Activated naive CD4-positive, alpha-beta T cell treated with anti-CD3 and anti-CD28 coated beads, Interleukin-2, amount 50 U/mL, for 72 hours (primary cell): Measurements from ENCODE around the gene AK2. TPM values are rescaled to one million over a fixed set of nuclear protein-coding genes. Genes with fewer than 3 reads are reported as not detected.

Source experiments
- ATAC-seq, 2 donors: fragments of 150-1000 bp; cut with Tn5 transposase; 2 replicates each; pipeline ENCODE4 v1.10.0; 2021; ENCODE audit warnings: mild to moderate bottlenecking in 2 of 2, moderate library complexity in 2 of 2
- DNase-seq, 2 donors: peaks; one replicate each; pipeline ENCODE4 v3.0.0; 2021 to 2022; ENCODE audit warnings: low spot score in 2 of 2
- H3K27ac Mint-ChIP-seq, 2 donors: one replicate each; pipeline ENCODE4 v1.8.0; 2022; ENCODE audit warnings: mild to moderate bottlenecking in 2 of 2, mixed read lengths in 2 of 2
- H3K36me3 Mint-ChIP-seq, 2 donors: one replicate each; pipeline ENCODE4 v1.8.0; 2022; ENCODE audit warnings: mixed read lengths in 2 of 2
- H3K9me3 Mint-ChIP-seq, 2 donors: one replicate each; pipeline ENCODE4 v1.8.0; 2022; ENCODE audit warnings: mixed read lengths in 2 of 2
- total RNA-seq, 2 donors: library from RNA; stranded (reverse); gene quantifications; one replicate each; pipeline ENCODE4 v1.2.3, GENCODE V29; 2022

The AK2 gene
- total RNA-seq, 2 donors from 2014 or later = 257 to 425 TPM

DNA sequence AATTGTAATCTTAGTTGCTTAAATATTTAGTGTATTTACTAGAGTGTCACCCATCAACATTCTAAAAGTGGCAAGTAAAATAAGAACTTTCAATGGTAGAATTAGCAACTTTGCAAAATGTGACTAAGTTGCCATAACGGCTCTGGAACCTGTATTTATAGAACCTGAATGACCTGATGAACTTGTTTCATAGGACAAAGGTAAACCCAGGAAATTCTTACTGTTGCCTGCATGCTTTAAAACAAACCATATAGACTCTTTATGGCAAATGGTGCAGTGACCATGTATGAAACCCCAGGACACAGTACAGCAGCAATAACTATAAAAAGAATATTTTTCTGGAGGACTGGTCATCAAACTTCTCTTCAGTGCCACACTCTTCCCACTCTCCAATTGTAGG is 22.9 kb downstream of the AK2 start:
- Mint-ChIP-seq H3K36me3 (peaks cover 31 to 52% of the 10 kb centered on the region in 2 donors), H3K27ac (peak overlapping the region in 1 of 2 donors; percentile 1), H3K9me3 (no peaks in the 10 kb centered on the region)
- ATAC-seq (no peak), DNase-seq (no peak)

DNA sequence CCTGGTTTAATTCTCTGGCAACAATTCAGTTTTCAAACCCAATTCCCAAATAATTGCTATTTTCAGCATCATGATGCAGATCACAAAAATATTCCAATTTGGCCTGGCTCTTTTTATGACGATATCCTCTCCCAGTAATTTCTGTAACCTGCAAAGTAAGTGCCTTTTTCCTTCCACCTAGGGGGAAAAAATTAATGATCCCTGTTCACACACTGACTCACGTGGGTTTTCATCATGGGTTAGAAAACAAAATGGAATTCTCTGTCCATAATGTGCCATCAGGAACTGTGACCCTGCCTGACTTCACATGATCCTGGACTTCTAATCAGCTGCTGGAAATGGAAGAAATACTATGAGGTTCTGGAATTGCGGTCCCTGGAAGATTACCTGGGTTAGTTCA is 24.5 kb downstream of the AK2 start:
- peak overlapping the region; percentile 45 to 68 for H3K27ac Mint-ChIP-seq
- no peaks in the 10 kb centered on the region for H3K9me3 Mint-ChIP-seq
- ATAC-seq = no peak
- H3K36me3 Mint-ChIP-seq = peaks cover 36 to 49% of the 10 kb centered on the region in 2 donors
- no peak for DNase-seq

DNA sequence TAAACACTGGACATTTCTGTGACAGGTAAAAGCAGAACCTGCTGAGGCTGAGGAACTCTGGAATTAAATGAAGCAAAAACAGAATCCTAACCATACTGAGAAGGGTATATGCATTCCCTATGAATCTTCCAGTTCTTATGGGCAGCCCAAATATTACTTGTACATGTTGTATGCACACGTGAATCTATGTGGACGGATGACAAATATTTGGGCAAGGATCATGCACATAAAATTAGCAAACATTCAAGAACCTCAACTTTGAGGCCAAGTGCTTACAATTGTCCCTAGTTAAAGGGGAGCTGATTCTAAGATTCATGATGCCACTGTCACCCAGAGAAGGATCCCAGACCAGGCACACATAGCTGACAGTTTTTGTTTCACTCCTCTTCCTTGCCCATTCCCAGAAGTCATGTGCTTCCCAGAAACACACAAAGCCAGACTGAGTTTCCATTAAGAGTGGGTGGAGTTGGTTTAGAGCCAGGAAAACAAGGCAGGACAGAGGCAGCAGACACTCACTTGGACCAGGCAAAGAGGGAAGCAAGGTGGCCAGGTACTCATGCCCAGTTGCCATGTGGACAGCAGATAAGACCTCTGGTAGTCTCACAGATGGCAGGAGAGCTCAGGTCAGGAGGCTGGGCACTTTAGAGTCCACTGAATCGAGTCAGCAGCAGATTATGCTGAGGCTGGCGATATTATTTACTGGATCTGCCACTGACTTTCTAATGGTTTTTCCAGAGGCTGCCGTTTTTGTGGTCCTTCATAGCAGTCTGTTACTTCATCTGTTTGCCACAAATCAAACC is 25.6 kb downstream of the AK2 start:
- no peak for DNase-seq
- Mint-ChIP-seq H3K9me3 (no peaks in the 10 kb centered on the region), H3K36me3 (peaks cover 36 to 54% of the 10 kb centered on the region in 2 donors), H3K27ac (peak overlapping the region; percentile 58 to 68)
- ATAC-seq = no peak

DNA sequence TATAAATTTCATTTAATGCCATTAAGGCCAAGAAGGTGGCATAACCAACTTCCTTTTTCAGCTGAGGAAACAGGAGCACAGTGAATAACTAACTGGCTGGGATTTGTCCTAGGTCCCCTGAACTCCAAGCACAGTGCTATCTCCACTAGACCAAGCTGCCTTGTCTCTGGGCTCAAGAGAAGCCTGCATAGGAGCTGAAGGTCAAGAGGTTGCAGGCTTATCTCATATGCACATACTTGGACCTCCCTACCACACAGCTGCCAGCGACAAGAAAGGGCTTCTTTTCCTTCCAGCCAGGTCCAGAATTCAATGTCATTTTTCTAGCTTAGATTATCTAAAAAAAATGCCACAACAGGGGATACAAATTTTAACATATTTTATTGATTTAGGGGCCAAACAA is 27.1 kb downstream of the AK2 start:
- no peaks in the 10 kb centered on the region for H3K9me3 Mint-ChIP-seq
- ATAC-seq (no peak), DNase-seq (no peak)
- H3K36me3 Mint-ChIP-seq = peaks cover 36 to 55% of the 10 kb centered on the region in 2 donors
- H3K27ac Mint-ChIP-seq = no peak overlapping the region

DNA sequence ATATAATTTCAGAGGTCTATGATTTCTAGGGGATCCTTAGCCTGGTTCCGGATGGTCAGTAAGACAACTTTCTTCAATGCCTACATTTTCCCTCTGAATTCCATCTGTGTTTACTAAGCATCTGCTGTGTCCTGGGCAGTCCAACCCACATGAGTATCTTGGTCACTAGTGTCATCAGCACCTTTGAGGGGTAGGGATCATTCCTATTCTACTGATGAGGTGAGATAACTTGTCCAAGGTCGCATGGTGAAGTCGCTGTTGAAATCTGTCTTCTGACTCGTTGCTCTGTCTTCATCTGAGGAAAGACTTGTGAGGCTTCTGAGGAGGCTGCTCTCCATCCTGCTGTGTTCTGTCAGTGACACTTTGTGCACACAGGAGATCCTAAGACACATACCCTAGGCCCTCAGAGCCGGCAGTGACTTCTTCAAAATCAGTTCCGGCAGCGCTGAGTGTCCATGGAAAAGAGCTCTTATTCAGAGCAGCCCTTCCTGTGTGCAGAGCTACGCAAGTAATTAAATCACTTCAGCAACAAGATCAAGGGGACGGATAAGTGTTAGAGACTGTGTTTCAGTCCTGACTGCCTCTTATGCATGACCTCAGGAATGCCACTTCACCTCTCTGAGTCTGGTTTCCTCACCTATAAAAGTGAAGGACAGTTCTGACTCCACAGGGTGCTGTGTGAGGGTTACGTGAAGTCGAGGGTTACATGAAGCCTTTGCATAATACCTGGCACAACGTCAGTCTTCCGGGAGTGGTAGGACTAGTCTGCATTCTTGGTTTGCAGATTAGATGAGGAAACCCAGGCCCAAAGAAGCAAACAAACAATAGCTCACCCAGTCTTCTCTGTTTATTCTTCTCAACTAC is 28.4 kb downstream of the AK2 start:
- H3K27ac Mint-ChIP-seq = no peak overlapping the region
- no peaks in the 10 kb centered on the region for H3K9me3 Mint-ChIP-seq
- DNase-seq (no peak), ATAC-seq (no peak)
- peaks cover 31 to 46% of the 10 kb centered on the region in 2 donors for H3K36me3 Mint-ChIP-seq

DNA sequence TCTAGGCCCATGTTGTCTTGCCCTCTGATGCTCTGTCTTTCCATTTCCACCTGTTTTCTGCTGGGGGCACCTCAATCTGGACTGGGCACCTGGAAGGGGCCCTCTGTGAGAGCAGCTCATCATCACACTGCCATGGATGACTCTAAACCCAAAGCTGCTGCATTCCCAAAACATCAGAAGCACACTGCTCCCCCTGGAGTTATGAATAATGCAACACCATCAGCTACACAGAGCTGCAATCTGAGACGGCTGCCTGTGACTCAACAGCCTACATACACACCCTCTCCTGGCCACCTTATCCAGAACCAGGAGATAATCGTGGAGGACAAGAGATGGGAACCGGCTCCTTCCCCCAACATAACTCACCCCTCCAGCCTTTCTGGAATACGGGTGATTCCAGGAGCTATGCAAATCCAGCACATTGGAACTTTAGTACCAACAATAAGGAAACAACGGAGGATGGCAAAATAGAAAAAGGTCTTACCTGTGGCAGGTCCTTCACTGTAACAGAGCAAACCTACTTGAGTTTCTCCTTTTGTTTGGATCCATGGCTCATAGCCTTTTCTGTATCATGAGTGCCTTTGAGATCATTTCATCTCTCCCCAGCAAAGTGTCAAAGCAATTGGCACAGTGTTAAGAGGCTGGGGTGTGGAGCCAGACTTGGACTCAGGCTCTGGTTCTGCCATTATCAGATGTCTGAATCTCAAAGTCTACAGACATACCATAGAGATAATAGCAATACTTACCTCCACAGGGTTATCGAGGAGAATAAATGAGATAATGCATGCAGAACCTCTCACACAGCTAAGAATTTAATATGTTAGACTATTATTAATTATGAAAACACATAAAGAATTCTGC is 29.3 kb downstream of the AK2 start:
- Mint-ChIP-seq H3K27ac (peak overlapping the region in 1 of 2 donors; percentile 52), H3K36me3 (peaks cover 26 to 38% of the 10 kb centered on the region in 2 donors), H3K9me3 (no peaks in the 10 kb centered on the region)
- no peak for DNase-seq
- peak in 1 of 2 donors; percentile 29 for ATAC-seq

DNA sequence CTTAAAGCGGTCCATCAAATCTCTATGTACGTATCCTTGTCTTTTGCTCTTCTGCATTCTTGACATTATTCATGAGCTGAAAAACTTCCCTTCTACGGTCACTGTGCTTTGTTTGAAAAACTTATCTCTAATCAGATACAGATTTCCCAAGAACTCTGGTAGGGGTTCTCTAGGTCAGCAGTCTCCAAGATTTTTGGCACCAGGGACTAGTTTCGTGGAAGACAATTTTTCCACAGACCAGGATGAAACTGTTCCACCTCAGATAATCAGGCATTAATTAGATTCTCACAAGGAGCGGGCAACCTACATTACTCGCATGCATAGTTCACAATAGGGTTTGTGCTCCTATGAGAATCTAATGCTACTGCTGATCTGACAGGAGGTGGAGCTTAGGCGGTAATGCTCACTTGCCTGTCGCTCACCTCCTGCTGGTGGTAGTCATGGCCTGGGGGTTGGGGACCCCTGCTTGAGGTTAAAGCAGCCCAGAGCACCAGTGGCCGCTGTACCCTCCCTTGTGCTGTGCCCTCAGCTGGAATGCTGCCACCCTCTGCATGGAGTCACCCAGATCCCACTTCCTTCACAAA is 30.8 kb downstream of the AK2 start:
- Mint-ChIP-seq H3K9me3 (no peaks in the 10 kb centered on the region), H3K27ac (peak overlapping the region; percentile 77 to 83), H3K36me3 (peaks cover 11 to 23% of the 10 kb centered on the region in 2 donors)
- no peak for DNase-seq
- no peak for ATAC-seq

DNA sequence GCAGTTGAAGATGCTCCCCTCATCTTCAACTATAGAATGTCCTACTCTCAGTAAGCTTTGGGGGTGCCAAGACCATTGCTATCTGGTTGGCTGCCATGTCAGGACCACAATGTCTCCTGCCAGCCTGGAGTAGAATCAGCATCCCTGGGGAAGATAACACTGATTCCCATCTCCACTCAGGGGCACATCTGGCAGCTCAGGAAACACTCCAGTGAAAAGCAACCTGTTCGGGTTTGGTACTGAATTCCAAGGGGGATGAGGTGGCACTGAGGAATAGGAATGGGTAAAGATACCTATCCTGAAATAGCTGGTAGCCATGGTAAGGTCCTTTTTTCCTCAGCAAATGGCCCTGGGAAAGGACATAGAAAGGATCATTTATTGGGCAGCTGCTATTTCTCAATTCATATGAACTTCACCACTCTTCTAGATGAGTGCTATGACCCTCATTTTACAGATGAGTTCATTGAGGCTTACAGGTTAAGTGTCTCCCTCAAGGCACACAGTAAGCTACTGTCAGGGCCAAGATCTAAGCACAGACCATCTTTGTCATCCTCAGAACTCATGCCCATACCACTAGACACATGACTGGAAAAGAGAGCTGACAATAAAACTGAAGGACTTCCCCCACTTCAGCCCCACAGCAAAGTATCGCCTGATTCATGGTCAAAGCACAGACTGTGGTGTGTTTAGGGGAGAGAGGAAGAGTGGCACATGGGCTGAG is 31.4 kb downstream of the AK2 start:
- peaks cover 10 to 17% of the 10 kb centered on the region in 2 donors for H3K36me3 Mint-ChIP-seq
- no peaks in the 10 kb centered on the region for H3K9me3 Mint-ChIP-seq
- no peak for DNase-seq
- peak in 1 of 2 donors; percentile 79 for ATAC-seq
- H3K27ac Mint-ChIP-seq = peak overlapping the region in 1 of 2 donors; percentile 77

DNA sequence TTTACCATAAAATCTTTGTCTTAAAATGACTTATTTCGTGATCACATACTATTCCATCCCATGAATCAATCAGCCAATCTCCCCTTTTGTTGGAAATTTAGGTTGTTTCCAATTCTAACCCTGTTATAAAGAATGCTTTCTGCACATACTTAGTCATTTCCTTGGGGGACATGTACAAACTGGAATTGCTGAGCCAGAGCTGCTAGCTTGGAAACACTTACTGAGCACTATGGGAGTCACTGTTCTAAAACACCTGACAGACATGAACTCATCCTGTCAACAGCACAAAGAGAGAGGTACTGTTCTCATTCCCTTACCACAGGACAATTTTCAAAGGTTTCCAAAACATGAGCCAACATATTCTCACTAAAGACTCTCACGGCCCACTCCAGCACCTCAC is 32.1 kb downstream of the AK2 start:
- DNase-seq (no peak), ATAC-seq (peak; percentile 73 to 83)
- H3K27ac Mint-ChIP-seq = peak overlapping the region in 1 of 2 donors; percentile 77
- peaks cover 10 to 17% of the 10 kb centered on the region in 2 donors for H3K36me3 Mint-ChIP-seq
- no peaks in the 10 kb centered on the region for H3K9me3 Mint-ChIP-seq

DNA sequence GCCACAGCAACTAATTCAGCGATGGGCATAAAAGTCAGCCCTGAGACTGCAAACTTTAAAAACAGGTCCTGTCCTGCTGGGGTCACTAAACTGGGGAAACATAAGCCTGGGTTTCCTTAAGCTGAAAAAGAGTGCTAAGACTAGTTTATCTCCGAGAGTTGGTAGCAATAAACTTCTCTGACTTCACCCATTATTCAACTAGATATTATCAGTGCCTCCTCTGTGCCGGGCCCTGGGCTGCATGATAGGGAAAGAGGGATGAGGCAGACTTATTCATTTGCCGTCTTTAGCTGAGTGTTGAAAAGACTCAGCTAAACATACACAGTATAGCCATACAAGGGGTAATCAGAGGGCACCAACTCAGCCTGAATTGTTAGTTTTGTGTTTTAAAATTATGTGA is 33.0 kb downstream of the AK2 start:
- Mint-ChIP-seq H3K27ac (no peak overlapping the region), H3K9me3 (no peaks in the 10 kb centered on the region), H3K36me3 (peaks cover 6 to 13% of the 10 kb centered on the region in 2 donors)
- ATAC-seq = no peak
- no peak for DNase-seq

DNA sequence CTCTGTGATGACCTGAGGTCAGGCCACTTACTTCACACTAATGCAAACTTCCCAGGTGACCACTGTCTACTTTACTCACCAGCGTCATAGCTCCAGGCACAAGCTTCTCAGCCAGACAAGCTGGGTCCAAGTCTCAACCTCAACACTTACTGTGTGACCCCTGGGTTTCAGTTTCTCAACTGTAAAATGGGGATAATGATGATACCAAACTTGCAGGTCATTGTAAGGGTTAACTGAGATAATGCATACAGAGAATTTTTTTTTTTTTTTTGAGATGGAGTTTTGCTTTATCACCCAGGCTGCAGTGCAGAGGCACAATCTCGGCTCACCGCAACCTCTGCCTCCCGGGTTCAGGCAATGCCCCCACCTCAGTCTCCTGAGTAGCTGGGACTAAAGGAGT is 34.7 kb downstream of the AK2 start:
- H3K27ac Mint-ChIP-seq = no peak overlapping the region
- no peaks in the 10 kb centered on the region for H3K9me3 Mint-ChIP-seq
- ATAC-seq (no peak), DNase-seq (no peak)
- H3K36me3 Mint-ChIP-seq = peaks cover 0 to 6% of the 10 kb centered on the region in 2 donors

DNA sequence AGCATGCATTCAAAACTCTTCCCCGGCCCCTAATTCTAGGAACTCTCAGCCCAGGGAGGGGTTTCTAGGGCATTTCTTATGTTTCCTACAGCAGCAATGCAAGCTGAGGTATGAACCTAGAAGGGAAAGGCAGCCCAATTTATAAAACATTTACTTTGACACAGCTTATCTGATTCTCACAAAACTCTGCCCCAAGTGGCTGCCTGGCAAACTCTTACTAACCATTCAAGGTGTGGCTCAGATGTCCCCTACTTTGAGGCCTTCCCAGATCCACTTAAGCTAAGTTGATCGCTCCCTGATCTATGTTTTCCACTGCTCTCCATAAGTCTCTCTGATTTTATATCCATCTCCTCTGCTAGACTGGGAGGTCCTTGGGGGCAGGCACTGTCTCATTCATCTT is 35.4 kb downstream of the AK2 start:
- Mint-ChIP-seq H3K9me3 (no peaks in the 10 kb centered on the region), H3K36me3 (peaks cover 0 to 2% of the 10 kb centered on the region in 2 donors), H3K27ac (no peak overlapping the region)
- no peak for DNase-seq
- no peak for ATAC-seq

DNA sequence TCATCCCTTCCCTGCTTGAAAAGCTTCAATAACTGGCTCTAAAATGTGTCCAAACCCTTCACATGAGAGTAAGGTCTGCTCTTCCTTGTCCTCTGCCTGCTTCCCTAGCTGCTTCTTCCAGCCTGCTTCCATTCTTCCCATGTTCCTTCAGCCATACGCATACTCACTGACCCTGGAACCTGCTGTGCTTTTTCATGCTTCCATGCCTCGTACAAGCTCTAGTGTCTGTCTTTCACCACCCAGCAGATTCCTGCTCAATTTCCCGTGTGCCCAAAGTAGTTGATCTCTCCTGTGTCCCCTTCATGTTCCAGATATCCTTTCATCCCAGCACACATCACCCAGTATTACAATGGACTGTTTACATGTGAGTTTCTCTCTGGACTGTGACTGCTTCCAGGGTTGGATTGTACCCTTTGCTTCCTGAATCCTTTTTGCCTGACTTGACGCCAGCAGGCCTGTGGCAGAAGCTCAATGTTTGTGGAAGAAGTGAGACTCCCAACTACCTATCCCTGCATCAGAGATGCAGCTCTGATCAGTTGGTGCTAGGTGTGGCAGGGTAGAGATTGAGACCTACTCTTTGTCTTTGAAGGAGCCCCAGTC is 36.2 kb downstream of the AK2 start:
- DNase-seq = no peak
- Mint-ChIP-seq H3K9me3 (no peaks in the 10 kb centered on the region), H3K36me3 (no peaks in the 10 kb centered on the region), H3K27ac (peak overlapping the region in 1 of 2 donors; percentile 5)
- no peak for ATAC-seq

DNA sequence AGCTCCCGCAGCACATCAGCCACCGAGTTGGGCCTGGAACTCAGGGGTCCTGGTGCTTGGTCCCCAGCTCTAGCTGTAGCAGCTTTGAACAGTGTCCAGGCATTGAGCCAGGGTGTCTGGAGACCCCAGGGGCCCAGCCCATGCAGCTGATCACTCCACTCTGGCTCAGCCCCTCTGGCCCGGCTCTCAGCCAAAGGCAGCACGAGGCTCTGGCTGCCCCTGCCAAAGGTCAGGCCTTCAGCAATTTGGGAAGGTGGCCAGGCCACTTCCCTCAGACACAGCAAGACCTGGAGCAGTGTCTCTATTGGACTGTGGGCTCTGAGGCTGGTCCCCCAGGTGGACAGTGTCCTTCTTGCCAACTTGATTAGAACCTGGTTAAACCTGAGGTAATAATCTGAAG is 37.7 kb downstream of the AK2 start:
- no peak for ATAC-seq
- no peaks in the 10 kb centered on the region for H3K36me3 Mint-ChIP-seq
- H3K9me3 Mint-ChIP-seq = no peaks in the 10 kb centered on the region
- H3K27ac Mint-ChIP-seq = no peak overlapping the region
- DNase-seq = no peak

DNA sequence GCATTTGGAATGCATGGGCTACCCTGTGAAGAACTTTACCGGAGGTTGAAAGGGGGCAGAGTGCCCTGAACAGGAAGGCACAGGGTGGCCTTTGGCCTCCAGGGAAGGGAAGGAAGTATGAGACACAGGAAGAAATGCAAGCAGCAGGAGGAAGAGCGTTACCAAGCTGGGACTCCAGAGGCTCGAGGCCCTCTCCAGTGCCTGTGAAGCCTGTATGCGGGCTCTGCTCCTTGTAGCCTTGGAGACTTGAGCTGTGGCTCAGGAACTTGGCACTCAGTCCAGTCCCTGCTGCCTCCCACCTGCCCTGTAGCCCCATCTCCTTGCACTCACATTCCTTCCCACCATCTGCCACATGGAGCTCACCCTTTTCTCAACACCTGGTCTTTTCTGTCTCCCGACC is 38.6 kb downstream of the AK2 start:
- Mint-ChIP-seq H3K9me3 (no peaks in the 10 kb centered on the region), H3K36me3 (no peaks in the 10 kb centered on the region), H3K27ac (peak overlapping the region; percentile 19 to 45)
- no peak for DNase-seq
- peak in 1 of 2 donors; percentile 17 for ATAC-seq
